AG09319 (cell line): ENCODE measurements around the gene NUDT22.

Experiments used
- DNase-seq: peaks from one replicate; pipeline ENCODE4 v3.0.0-alpha.2; 2010; ENCODE audit warnings: low read depth; ENCODE audit errors: extremely low read depth
- CTCF ChIP-seq: IDR thresholded peaks from 2 replicates; pipeline ENCODE4 v1.5.1; 2011; ENCODE audit warnings: low read depth, mild to moderate bottlenecking, inconsistent platforms, low read length, moderate library complexity

Gene NUDT22

GRCh38 chr11:64265176-64266160, 39.4 kb downstream of the NUDT22 start:
- no peak for DNase-seq
- TF ChIP-seq CTCF = no peak

DNA sequence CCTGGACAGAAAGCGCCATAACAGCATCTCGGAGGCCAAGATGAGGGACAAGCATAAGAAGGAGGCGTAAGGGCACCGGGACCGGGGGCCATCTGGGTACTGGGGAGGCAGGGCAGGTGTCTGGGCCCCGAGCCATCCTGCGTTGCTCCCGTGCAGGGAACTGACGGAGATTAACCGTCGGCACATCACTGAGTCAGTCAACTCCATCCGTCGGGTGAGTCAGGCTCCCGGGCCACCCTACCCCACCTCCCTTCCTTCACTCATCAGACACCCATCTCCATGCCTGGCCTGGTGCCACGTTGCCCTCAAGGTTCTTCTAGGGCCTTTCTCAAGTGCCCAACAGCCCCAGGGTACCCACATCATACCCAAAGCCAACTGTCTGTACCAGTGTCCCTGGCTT, 40.3 kb downstream of the NUDT22 start:
- TF ChIP-seq CTCF = no peak
- no peak for DNase-seq

DNA sequence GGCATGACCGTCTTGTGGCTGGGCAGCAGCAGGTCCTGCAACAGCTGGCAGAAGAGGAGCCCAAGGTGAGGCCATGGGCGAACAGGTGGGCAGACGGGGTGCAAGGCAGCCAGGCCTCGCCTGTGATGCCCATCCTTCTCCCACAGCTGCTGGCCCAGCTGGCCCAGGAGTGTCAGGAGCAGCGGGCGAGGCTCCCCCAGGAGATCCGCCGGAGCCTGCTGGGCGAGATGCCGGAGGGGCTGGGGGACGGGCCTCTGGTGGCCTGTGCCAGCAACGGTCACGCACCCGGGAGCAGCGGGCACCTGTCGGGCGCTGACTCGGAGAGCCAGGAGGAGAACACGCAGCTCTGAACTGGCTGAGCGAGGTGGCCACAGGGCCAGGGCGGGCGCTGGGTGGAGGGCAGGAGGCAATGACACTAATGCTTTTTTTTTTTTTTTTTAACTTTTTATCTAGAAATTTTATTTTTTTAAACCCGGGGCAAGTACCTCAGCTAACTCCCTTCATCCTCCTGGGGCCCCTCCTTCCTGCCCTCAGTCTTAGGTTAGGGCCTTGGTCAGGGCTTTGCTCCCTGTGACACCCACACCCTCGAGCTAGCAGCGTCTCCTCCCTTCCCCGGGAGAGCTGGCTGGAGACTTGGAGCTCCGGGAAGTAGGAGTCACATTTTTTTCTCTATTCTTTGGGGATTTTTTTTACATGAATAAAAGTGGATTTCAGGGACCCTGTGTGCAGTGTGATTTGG, 41.3 kb downstream of the NUDT22 start:
- no peak for DNase-seq
- no peak for TF ChIP-seq CTCF

- TF ChIP-seq CTCF = no peak
- DNase-seq = no peak
Measured at GRCh38 chr11:64268025-64268892, 42.2 kb downstream of the NUDT22 start.

- no peak for TF ChIP-seq CTCF
- DNase-seq = no peak
Measured at GRCh38 chr11:64268893-64269539, 42.9 kb downstream of the NUDT22 start.

GRCh38 chr11:64269540-64270220, 43.6 kb downstream of the NUDT22 start:
- DNase-seq = peak; percentile 100
- no peak; the same call in 1 of the 2 replicates for TF ChIP-seq CTCF
